Spleen (tissue), 11 donors: ENCODE measurements around the gene TGM4. TPM values are rescaled to one million over a fixed set of nuclear protein-coding genes. Genes with fewer than 3 reads are reported as not detected.

Source experiments
- DNase-seq: peaks from one replicate; pipeline ENCODE4 v3.0.0-alpha.2; 2020
- H3K27ac ChIP-seq, 8 donors: fragments of 200-600 bp; sonication (generic) in 7 of 8; 1 replicate in 4 of 8; 2 replicates in 4 of 8; pipeline versions ENCODE4 v1.5.0 to v1.8.0; 2016 to 2021; ENCODE audit warnings: inconsistent platforms in 4 of 8, mild to moderate bottlenecking in 4 of 8, moderate library complexity in 1 of 8
- H3K27me3 ChIP-seq, 7 donors: fragments of 200-600 bp; sonication (generic) in 6 of 7; replicated peaks in 1 of 7; 1 replicate in 4 of 7; 2 replicates in 3 of 7; pipeline versions ENCODE4 v1.5.0 to v1.8.0; 2016 to 2021; ENCODE audit warnings: inconsistent platforms in 3 of 7, mild to moderate bottlenecking in 1 of 7
- H3K36me3 ChIP-seq, 6 donors: fragments of 200-600 bp; sonication (generic) in 5 of 6; 1 replicate in 4 of 6; 2 replicates in 2 of 6; pipeline versions ENCODE4 v1.5.0 to v1.8.0; 2016 to 2021; ENCODE audit warnings: inconsistent platforms in 2 of 6
- H3K4me1 ChIP-seq, 6 donors: fragments of 200-600 bp; sonication (generic) in 5 of 6; 1 replicate in 3 of 6; 2 replicates in 3 of 6; pipeline versions ENCODE4 v1.5.0 to v1.8.0; 2016 to 2021; ENCODE audit warnings: inconsistent platforms in 3 of 6
- H3K4me3 ChIP-seq, 8 donors: fragments of 200-600 bp; sonication (generic) in 7 of 8; 1 replicate in 4 of 8; 2 replicates in 4 of 8; pipeline versions ENCODE4 v1.5.0 to v1.8.0; 2016 to 2021; ENCODE audit warnings: inconsistent platforms in 4 of 8, mild to moderate bottlenecking in 4 of 8, moderate library complexity in 2 of 8
- H3K9me3 ChIP-seq, 8 donors: fragments of 200-600 bp; sonication (generic) in 7 of 8; 1 replicate in 4 of 8; 2 replicates in 4 of 8; pipeline versions ENCODE4 v1.5.0 to v1.8.0; 2016 to 2021; ENCODE audit warnings: inconsistent platforms in 4 of 8
- POLR2A ChIP-seq, 3 donors: fragments of 450-650 bp; IDR thresholded peaks; one replicate each; pipeline ENCODE4 v1.5.1; 2017; ENCODE audit warnings: antibody characterized with exemption in 3 of 3, mild to moderate bottlenecking in 1 of 3
- POLR2AphosphoS5 ChIP-seq, 3 donors: sonication (generic); formaldehyde crosslinking; IDR thresholded peaks; one replicate each; pipeline ENCODE4 v1.5.1; 2017; ENCODE audit warnings: antibody characterized with exemption in 3 of 3
- WGBS, 5 donors: extraction: QIAGEN DNeasy Blood & Tissue Kit in 3 of 5; methylation state at CpG; one replicate each; pipeline versions ENCODE4 v1.1.5 to v1.1.7; 2013 to 2018; 5-methylcytosine and 5-hydroxymethylcytosine counted together
- intact Hi-C: fragments of 100-400 bp; cut with DNase I; formaldehyde crosslinking; loops from one replicate; pipeline ENCODE4 v1.15.0; 2023; ENCODE audit warnings: low total_unique reads
- polyA plus RNA-seq, 3 donors: library from polyadenylated mRNA; stranded (reverse); fragments of 200-250 nt; gene quantifications; one replicate each; pipeline ENCODE4 v1.2.1, GENCODE V29; 2013
- total RNA-seq, 7 donors: library from RNA; depleted of rRNA in 3 of 7; stranded (reverse); fragments of >200 nt in 3 of 7; fragmentation: NEBNext Ultra II Directional in 4 of 7; extraction: Animal tissue kit (Norgen Biotek cat#: 25700) in 4 of 7; gene quantifications; one replicate each; pipeline versions ENCODE4 v1.1.0 to v1.2.1, GENCODE V29; 2016 to 2021
- TF ChIP-seq, protein P1 (sequence below), 11 experiments: fragments of 200-600 bp in 7 of 11; fragments of 450-650 bp in 4 of 11; sonication (generic) in 4 of 11; IDR thresholded peaks in 8 of 11; conservative IDR thresholded peaks in 3 of 11; 1 replicate in 7 of 11; 2 replicates in 4 of 11; pipeline versions ENCODE4 v1.4.0 to v1.8.0; 2016 to 2021; ENCODE audit warnings: antibody characterized with exemption in 11 of 11, inconsistent platforms in 4 of 11, mild to moderate bottlenecking in 1 of 11
- donor health status: healthy with polysubstance abuse.
- donor health status: DM: no; HTN: no; CAD: no; lungs with moderate emphysema.
- donor health status: DM: no; HTN: no; CAD: no.
- donor health status: Bipolar disorder and iron deficiency.
- donor health status: healthy.
- donor health status: DM: no; HTN: no; CAD: no.
- donor health status: DM: yes; HTN: yes; CAD: no.

Gene TGM4
- total and polyA plus RNA-seq, 10 donors, result not detected

DNA sequence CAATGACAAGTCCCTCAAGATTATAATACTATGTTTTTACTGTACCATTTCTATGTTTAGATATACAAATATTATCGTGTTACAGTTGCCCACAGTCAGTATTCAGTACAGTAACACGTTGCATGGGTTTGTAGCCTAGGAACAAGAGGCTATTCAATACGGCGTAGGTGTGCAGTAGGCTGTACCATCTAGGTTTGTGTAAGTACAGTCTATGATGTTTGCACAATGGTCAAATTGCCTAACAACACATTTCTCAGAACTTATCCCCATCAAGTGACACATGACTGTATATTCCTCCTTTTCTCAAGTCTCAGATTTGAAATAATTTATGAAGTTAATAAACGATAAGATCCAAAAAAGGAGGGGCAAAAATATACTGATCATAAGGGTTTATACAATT lies 79.9 kb downstream of the TGM4 start:
- Histone ChIP-seq H3K27me3 (no peaks in the 10 kb centered on the region), H3K4me1 (peaks cover 0 to 50% (median 12%) of the 10 kb centered on the region in 6 donors), H3K36me3 (peaks cover 0 to 61% (median 14%) of the 10 kb centered on the region in 6 donors), H3K27ac (peak overlapping the region in 7 of 8 donors; percentile 33 to 85 (median 73)), H3K4me3 (no peak overlapping the region), H3K9me3 (no peaks in the 10 kb centered on the region)
- DNase-seq, result no peak
- TF ChIP-seq POLR2AphosphoS5 (IDR thresholded peaks at IDR 0.05) (no peak), POLR2A (IDR thresholded peaks at IDR 0.05) (no peak)
- TF ChIP-seq, protein P1, sequence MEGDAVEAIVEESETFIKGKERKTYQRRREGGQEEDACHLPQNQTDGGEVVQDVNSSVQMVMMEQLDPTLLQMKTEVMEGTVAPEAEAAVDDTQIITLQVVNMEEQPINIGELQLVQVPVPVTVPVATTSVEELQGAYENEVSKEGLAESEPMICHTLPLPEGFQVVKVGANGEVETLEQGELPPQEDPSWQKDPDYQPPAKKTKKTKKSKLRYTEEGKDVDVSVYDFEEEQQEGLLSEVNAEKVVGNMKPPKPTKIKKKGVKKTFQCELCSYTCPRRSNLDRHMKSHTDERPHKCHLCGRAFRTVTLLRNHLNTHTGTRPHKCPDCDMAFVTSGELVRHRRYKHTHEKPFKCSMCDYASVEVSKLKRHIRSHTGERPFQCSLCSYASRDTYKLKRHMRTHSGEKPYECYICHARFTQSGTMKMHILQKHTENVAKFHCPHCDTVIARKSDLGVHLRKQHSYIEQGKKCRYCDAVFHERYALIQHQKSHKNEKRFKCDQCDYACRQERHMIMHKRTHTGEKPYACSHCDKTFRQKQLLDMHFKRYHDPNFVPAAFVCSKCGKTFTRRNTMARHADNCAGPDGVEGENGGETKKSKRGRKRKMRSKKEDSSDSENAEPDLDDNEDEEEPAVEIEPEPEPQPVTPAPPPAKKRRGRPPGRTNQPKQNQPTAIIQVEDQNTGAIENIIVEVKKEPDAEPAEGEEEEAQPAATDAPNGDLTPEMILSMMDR (IDR thresholded peaks at IDR 0.05 in 8 of 11, conservative IDR thresholded peaks at IDR 0.05 in 3 of 11), result no peak
- 64 to 87% (median 79%) methylated on average over 5 of the region's 5 CpGs for WGBS, 5 donors
- intact Hi-C loops, result no loop called here

DNA sequence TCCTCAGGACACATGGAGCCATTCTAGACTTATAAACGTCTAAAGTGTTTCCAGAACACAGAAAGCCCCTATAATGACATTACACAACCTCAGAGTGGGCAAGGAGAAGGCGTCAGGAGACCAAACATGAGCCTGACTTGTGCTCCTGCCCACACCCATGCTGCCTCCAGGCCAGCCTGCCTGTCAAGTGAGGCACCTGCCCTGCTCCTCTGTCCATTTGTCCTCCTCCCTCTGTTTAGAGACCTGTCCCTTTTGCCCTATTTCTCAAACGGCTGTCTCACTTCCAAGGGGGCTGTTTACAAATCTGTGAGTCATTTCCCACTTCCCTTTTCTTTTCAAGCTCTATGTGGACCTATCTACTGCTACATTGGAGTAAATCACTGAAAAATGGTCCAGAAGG lies 80.6 kb downstream of the TGM4 start:
- peaks cover 0 to 60% (median 14%) of the 10 kb centered on the region in 6 donors for H3K36me3 ChIP-seq
- H3K27me3 ChIP-seq, result no peaks in the 10 kb centered on the region
- TF ChIP-seq POLR2AphosphoS5 (IDR thresholded peaks at IDR 0.05) (peak in 1 of 3 donors; percentile 17), POLR2A (IDR thresholded peaks at IDR 0.05) (no peak)
- DNase-seq, result no peak
- H3K4me1 ChIP-seq, result peaks cover 0 to 52% (median 12%) of the 10 kb centered on the region in 6 donors
- peak overlapping the region in 7 of 8 donors; percentile 33 to 85 (median 73) for H3K27ac ChIP-seq
- 28 to 48% (median 36%) methylated on average over 3 of the region's 3 CpGs for WGBS, 5 donors
- H3K9me3 ChIP-seq, result no peaks in the 10 kb centered on the region
- peak overlapping the region in 1 of 8 donors; percentile 5 for H3K4me3 ChIP-seq
- intact Hi-C loops, result no loop called here

DNA sequence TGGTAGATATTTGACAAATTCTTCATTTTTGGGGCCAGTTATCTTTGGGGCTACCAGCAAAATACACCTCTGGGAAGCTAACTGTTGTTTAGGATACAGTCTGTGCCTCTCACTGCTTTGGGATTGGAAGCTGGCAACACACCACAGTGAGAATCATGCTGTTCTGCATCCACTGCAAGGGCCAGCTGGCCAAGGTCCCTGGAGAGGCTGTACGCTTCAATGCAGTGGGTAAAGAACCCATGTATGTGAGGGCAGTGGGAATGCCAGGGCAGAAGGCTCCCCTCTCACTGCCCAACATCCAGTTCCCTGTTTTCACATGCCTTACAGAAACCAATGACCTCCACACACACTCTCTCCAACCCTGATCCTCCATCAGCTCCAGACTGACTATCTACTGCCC lies 81.5 kb downstream of the TGM4 start:
- Histone ChIP-seq H3K4me3 (no peak overlapping the region), H3K9me3 (no peaks in the 10 kb centered on the region), H3K27ac (peak overlapping the region in 3 of 8 donors; percentile 13 to 85 (median 84)), H3K36me3 (peaks cover 0 to 58% (median 14%) of the 10 kb centered on the region in 6 donors), H3K27me3 (no peaks in the 10 kb centered on the region), H3K4me1 (peaks cover 0 to 62% (median 12%) of the 10 kb centered on the region in 6 donors)
- intact Hi-C loops, result no loop called here
- TF ChIP-seq POLR2AphosphoS5 (IDR thresholded peaks at IDR 0.05) (no peak), POLR2A (IDR thresholded peaks at IDR 0.05) (no peak)
- TF ChIP-seq, protein P1 (IDR thresholded peaks at IDR 0.05 in 8 of 11, conservative IDR thresholded peaks at IDR 0.05 in 3 of 11), result no peak
- WGBS, 5 donors, result 82 to 92% (median 89%) methylated on average over 1 of the region's 1 CpG
- no peak for DNase-seq

DNA sequence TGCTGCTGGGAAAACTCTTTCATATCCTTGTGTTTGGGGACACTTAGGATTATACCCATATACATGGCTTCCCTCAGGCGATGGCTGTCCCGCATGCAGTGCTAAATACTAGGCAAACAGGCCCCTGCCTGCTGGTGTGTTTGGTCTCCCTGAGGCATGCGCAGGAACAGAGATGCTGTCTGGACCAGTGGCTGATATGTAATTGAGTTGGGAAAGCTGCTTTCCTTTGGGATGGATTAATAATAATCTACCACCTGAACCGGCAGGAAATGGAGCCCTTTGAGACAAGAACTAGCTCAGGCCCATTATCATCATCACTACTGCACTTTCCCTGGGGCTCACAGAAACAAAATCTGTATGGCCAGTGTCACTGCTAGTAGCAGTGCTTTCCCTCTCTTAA lies 83.6 kb downstream of the TGM4 start:
- Histone ChIP-seq H3K36me3 (peaks cover 0 to 58% (median 14%) of the 10 kb centered on the region in 6 donors), H3K4me3 (no peak overlapping the region), H3K27me3 (no peaks in the 10 kb centered on the region), H3K27ac (no peak overlapping the region), H3K9me3 (no peaks in the 10 kb centered on the region), H3K4me1 (peaks cover 0 to 77% (median 18%) of the 10 kb centered on the region in 6 donors)
- intact Hi-C loops, result no loop called here
- TF ChIP-seq POLR2A (IDR thresholded peaks at IDR 0.05) (no peak), POLR2AphosphoS5 (IDR thresholded peaks at IDR 0.05) (no peak)
- TF ChIP-seq, protein P1 (IDR thresholded peaks at IDR 0.05 in 8 of 11, conservative IDR thresholded peaks at IDR 0.05 in 3 of 11), result no peak
- 95 to 100% (median 97%) methylated on average over 4 of the region's 4 CpGs for WGBS, 5 donors
- DNase-seq, result no peak
